Measurements from ENCODE around the gene ALKBH3. TPM values are rescaled to one million over a fixed set of nuclear protein-coding genes. Genes with fewer than 3 reads are reported as not detected.

The ALKBH3 gene
- 33.2 and 48.1 TPM in 2 replicates for total RNA-seq (2014; rRNA removed; shearing (Covaris generic))

- in situ Hi-C loops (cut with HindIII; ENCODE audit: low sequenced_read_pairs) = no loop called here
- DNase-seq (ENCODE audit: low spot score) = peak; percentile 93
Measured at GRCh38 chr11:43880640-43881159, at the start of gene ALKBH3. Gene ALKBH3 (plus strand): TSS chr11:43880831. CDS start chr11:43882653, 1,822 bp downstream.

GRCh38 chr11:43830928-43831440, 49.6 kb upstream of the ALKBH3 start:
- peak; percentile 63 for DNase-seq (ENCODE audit: low spot score)
- in situ Hi-C loops (cut with HindIII; ENCODE audit: low sequenced_read_pairs) = no loop called here

GRCh38 chr11:43832536-43832935, 48.1 kb upstream of the ALKBH3 start:
- peak; percentile 17 for DNase-seq (ENCODE audit: low spot score)
- in situ Hi-C loops (cut with HindIII; ENCODE audit: low sequenced_read_pairs) = no loop called here

- DNase-seq (ENCODE audit: low spot score) = peak; percentile 93
- in situ Hi-C loops (cut with HindIII; ENCODE audit: low sequenced_read_pairs) = no loop called here
Measured at GRCh38 chr11:43833657-43834073, 47.0 kb upstream of the ALKBH3 start.

- DNase-seq (ENCODE audit: low spot score) = peak; percentile 75
- in situ Hi-C loops (cut with HindIII; ENCODE audit: low sequenced_read_pairs) = no loop called here
Measured at GRCh38 chr11:43834286-43834685, 46.3 kb upstream of the ALKBH3 start.

- DNase-seq (ENCODE audit: low spot score) = peak; percentile 90
- in situ Hi-C loops (cut with HindIII; ENCODE audit: low sequenced_read_pairs) = no loop called here
Measured at GRCh38 chr11:43835104-43835503, 45.5 kb upstream of the ALKBH3 start.

GRCh38 chr11:43837879-43838278, 42.8 kb upstream of the ALKBH3 start:
- peak; percentile 34 for DNase-seq (ENCODE audit: low spot score)
- in situ Hi-C loops (cut with HindIII; ENCODE audit: low sequenced_read_pairs) = no loop called here

- in situ Hi-C loops (cut with HindIII; ENCODE audit: low sequenced_read_pairs) = no loop called here
- no peak for DNase-seq (ENCODE audit: low spot score)
Measured at GRCh38 chr11:43842021-43842420, 38.6 kb upstream of the ALKBH3 start.

GRCh38 chr11:43845816-43846215, 34.8 kb upstream of the ALKBH3 start:
- in situ Hi-C loops (cut with HindIII; ENCODE audit: low sequenced_read_pairs) = no loop called here
- no peak for DNase-seq (ENCODE audit: low spot score)

- DNase-seq (ENCODE audit: low spot score) = peak; percentile 87
- in situ Hi-C loops (cut with HindIII; ENCODE audit: low sequenced_read_pairs) = no loop called here
Measured at GRCh38 chr11:43852057-43852636, 28.5 kb upstream of the ALKBH3 start.

GRCh38 chr11:43853781-43854180, 26.9 kb upstream of the ALKBH3 start:
- DNase-seq (ENCODE audit: low spot score) = no peak
- in situ Hi-C loops (cut with HindIII; ENCODE audit: low sequenced_read_pairs) = no loop called here

GRCh38 chr11:43856993-43857392, 23.6 kb upstream of the ALKBH3 start:
- in situ Hi-C loops (cut with HindIII; ENCODE audit: low sequenced_read_pairs) = no loop called here
- no peak for DNase-seq (ENCODE audit: low spot score)

GRCh38 chr11:43861141-43861540, 19.5 kb upstream of the ALKBH3 start:
- no peak for DNase-seq (ENCODE audit: low spot score)
- in situ Hi-C loops (cut with HindIII; ENCODE audit: low sequenced_read_pairs) = no loop called here

GRCh38 chr11:43866520-43866919, 14.1 kb upstream of the ALKBH3 start:
- no peak for DNase-seq (ENCODE audit: low spot score)
- in situ Hi-C loops (cut with HindIII; ENCODE audit: low sequenced_read_pairs) = no loop called here

GRCh38 chr11:43866969-43867368, 13.7 kb upstream of the ALKBH3 start:
- in situ Hi-C loops (cut with HindIII; ENCODE audit: low sequenced_read_pairs) = no loop called here
- DNase-seq (ENCODE audit: low spot score) = no peak

- in situ Hi-C loops (cut with HindIII; ENCODE audit: low sequenced_read_pairs) = no loop called here
- no peak for DNase-seq (ENCODE audit: low spot score)
Measured at GRCh38 chr11:43868852-43869567, 11.6 kb upstream of the ALKBH3 start.

GRCh38 chr11:43871051-43871450, 9.6 kb upstream of the ALKBH3 start:
- in situ Hi-C loops (cut with HindIII; ENCODE audit: low sequenced_read_pairs) = no loop called here
- peak; percentile 94 for DNase-seq (ENCODE audit: low spot score)

GRCh38 chr11:43872995-43873394, 7.6 kb upstream of the ALKBH3 start:
- no peak for DNase-seq (ENCODE audit: low spot score)
- in situ Hi-C loops (cut with HindIII; ENCODE audit: low sequenced_read_pairs) = no loop called here

GRCh38 chr11:43874078-43874477, 6.6 kb upstream of the ALKBH3 start:
- in situ Hi-C loops (cut with HindIII; ENCODE audit: low sequenced_read_pairs) = no loop called here
- DNase-seq (ENCODE audit: low spot score) = no peak

GRCh38 chr11:43874738-43875137, 5.9 kb upstream of the ALKBH3 start:
- in situ Hi-C loops (cut with HindIII; ENCODE audit: low sequenced_read_pairs) = no loop called here
- no peak for DNase-seq (ENCODE audit: low spot score)
